ENCODE results near the gene DLG2.

DLG2 gene

GRCh38 chr11:85540635-85541205 lies 86.4 kb downstream of the DLG2 start:
- FAIRE-seq (no peak), DNase-seq (ENCODE audit: insufficient read length, low spot score) (no peak)
- TF ChIP-seq, protein P1, sequence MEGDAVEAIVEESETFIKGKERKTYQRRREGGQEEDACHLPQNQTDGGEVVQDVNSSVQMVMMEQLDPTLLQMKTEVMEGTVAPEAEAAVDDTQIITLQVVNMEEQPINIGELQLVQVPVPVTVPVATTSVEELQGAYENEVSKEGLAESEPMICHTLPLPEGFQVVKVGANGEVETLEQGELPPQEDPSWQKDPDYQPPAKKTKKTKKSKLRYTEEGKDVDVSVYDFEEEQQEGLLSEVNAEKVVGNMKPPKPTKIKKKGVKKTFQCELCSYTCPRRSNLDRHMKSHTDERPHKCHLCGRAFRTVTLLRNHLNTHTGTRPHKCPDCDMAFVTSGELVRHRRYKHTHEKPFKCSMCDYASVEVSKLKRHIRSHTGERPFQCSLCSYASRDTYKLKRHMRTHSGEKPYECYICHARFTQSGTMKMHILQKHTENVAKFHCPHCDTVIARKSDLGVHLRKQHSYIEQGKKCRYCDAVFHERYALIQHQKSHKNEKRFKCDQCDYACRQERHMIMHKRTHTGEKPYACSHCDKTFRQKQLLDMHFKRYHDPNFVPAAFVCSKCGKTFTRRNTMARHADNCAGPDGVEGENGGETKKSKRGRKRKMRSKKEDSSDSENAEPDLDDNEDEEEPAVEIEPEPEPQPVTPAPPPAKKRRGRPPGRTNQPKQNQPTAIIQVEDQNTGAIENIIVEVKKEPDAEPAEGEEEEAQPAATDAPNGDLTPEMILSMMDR (IDR thresholded peaks at IDR 0.05; ENCODE audit: insufficient read depth, missing control alignments), result no peak

- FAIRE-seq (no peak), DNase-seq (ENCODE audit: insufficient read length, low spot score) (no peak)
- TF ChIP-seq, protein P1 (IDR thresholded peaks at IDR 0.05; ENCODE audit: insufficient read depth, missing control alignments), result no peak
Observed at GRCh38 chr11:85540181-85540580, 87.0 kb downstream of the DLG2 start.

DNA sequence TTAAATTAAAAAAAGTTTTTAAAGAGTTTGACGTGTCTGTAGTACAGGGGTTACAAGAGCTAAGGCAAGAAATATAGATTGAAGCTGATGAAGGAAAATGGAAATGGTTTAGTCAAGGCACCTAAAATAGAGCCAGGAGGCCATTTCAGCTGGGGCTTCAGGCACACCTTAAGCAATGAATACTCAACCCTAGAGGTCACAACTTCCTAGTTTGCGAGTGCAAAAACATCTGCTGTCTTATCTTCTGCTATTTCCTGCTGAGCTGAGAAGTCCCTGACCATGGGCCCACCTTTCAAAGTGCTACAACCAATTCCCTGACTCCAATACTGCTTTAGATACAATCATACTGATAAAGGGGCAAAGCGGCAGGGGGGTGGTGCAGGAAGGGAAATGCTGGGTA lies 87.4 kb downstream of the DLG2 start:
- FAIRE-seq (no peak), DNase-seq (ENCODE audit: insufficient read length, low spot score) (no peak)
- TF ChIP-seq, protein P1 (IDR thresholded peaks at IDR 0.05; ENCODE audit: insufficient read depth, missing control alignments), result no peak

- DNase-seq (ENCODE audit: insufficient read length, low spot score) (no peak), FAIRE-seq (no peak)
- TF ChIP-seq, protein P1 (IDR thresholded peaks at IDR 0.05; ENCODE audit: insufficient read depth, missing control alignments), result no peak
Observed at GRCh38 chr11:85539029-85539689, 88.0 kb downstream of the DLG2 start.

DNA sequence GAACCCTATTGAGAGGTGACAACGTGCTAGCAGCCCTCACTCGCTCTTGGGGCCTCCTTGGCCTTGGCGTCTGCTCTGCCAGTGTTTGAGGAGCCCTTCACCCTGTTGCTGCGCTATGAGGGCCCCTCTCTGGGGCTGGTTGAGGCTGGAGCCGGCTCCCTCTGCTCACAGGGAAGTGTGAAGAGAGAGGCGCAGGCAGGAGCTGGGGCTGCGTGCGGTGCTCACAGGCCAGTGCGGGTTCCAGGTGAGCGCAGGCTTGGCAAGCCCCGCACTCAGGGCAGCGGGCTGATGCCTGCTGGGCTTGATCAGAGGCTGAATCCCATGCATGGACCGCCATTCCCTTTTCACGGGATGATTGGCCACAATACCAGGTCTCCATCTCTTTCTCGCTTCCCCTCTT lies 90.7 kb downstream of the DLG2 start:
- no peak for FAIRE-seq
- TF ChIP-seq, protein P1 (IDR thresholded peaks at IDR 0.05; ENCODE audit: insufficient read depth, missing control alignments), result no peak
- DNase-seq (ENCODE audit: insufficient read length, low spot score), result no peak

DNA sequence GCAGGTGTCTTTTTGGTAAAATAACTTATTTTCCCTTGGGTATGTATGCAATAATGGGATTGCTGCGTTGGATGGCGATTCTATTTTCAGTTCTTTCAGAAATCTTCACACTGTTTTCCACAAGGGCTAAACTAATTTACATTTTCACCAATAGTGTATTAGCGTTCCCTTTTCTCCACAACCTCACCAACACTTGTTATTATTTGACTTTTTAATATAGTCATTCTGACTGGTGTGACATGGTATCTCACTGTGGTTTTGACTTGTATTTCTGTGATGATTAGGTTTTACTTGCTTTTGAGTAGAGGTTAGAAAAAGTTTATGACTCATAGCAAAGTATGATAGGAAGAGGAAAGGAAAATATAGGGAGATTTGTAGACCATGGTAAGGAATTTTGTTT lies 92.3 kb downstream of the DLG2 start:
- TF ChIP-seq, protein P1 (IDR thresholded peaks at IDR 0.05; ENCODE audit: insufficient read depth, missing control alignments), result no peak
- DNase-seq (ENCODE audit: insufficient read length, low spot score) (no peak), FAIRE-seq (no peak)

- no peak for DNase-seq (ENCODE audit: insufficient read length, low spot score)
- FAIRE-seq, result no peak
- TF ChIP-seq, protein P1 (IDR thresholded peaks at IDR 0.05; ENCODE audit: insufficient read depth, missing control alignments), result no peak
Observed at GRCh38 chr11:85531191-85531897, 95.8 kb downstream of the DLG2 start.
